ENCODE results near the gene ELMOD1.
"Not testable (repeated sequence)": the region's sequence is repeated elsewhere in the genome, so short reads cannot be mapped to it uniquely, and the experiment has no call there.

The ELMOD1 gene

DNA sequence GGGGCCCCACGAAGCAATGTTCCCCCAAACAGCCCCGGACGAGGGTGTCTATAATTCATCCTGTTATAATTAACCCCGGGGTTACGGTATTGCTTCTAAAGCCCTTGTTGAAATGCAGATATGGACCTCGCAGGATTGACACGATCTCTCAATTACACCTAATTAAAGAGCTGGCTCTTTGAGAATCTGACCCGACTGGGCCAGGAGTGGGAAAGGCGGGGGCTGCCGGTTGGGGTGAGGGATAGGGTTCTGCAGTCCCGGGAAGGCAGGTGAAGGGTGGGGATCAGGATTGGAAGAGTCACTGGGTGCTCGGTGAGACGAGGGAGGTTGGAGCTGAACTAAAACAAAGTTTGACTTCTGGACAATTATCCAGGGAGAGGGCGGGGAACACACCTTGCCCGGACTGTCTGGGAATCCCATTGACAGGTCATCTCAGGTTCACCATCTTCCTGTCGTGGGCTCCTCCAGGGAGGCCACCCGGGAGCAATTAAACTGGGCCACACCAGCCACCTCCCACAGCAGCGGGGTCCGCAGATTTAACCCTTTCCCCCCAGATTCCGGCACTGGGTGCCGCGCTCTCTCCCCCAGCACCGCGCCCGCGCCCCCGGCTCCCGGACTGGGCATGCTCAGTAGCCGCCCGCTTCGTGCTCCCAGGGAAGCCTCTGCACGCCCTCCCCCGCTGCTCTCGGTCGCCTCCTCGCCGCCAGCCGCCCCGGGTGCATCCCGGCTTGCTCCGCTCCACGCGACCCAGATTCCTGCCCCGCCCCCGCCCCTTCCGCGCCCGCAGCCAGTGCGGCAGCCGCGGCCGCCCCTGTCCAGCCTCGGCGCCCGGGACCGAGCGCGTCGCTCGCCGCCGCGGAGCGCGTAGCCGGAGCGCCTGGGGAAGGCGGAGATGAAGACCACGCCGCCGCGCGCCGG, at the start of gene ELMOD1:
TSS of gene ELMOD1 (plus strand) at position 688 of the 918 bp plus-strand sequence. CDS start 27,043 bp downstream, outside the sequence.
- DNase-seq: no peak

- peak; percentile 49 for DNase-seq
Observed at GRCh38 chr11:107545101-107545514, 45.8 kb upstream of the ELMOD1 start.

DNA sequence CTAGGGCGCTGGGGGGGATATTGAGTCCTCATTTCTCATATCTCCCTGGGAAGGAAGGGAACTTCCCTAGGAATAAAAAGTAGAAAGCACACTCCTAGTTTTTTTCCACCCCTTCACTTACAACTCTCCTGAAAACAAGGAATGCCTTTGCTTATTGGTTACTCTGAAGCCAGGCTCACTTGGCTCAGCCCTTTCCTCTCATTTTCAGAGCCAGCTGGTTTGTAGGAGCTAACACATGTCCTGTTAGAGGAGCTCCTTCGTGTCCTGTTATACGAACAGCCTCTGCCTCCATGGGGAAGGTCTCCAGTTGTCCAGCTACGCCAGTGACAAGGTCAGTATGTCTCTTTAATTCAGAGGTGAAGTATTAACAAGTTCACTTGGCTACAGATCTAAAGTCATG, 43.0 kb upstream of the ELMOD1 start:
- DNase-seq: no peak

- no peak for DNase-seq
Observed at GRCh38 chr11:107549253-107549953, 41.5 kb upstream of the ELMOD1 start.

- DNase-seq: no peak
Observed at GRCh38 chr11:107549954-107550285, 41.0 kb upstream of the ELMOD1 start.

- DNase-seq: no peak
Observed at GRCh38 chr11:107550304-107550703, 40.6 kb upstream of the ELMOD1 start.

- DNase-seq: no peak
Observed at GRCh38 chr11:107561688-107562087, 29.3 kb upstream of the ELMOD1 start.

GRCh38 chr11:107562647-107563208, 28.2 kb upstream of the ELMOD1 start:
- DNase-seq: no peak

GRCh38 chr11:107563702-107564101, 27.2 kb upstream of the ELMOD1 start:
- DNase-seq: no peak

- DNase-seq: no peak
Observed at GRCh38 chr11:107564877-107565218, 26.1 kb upstream of the ELMOD1 start.

DNA sequence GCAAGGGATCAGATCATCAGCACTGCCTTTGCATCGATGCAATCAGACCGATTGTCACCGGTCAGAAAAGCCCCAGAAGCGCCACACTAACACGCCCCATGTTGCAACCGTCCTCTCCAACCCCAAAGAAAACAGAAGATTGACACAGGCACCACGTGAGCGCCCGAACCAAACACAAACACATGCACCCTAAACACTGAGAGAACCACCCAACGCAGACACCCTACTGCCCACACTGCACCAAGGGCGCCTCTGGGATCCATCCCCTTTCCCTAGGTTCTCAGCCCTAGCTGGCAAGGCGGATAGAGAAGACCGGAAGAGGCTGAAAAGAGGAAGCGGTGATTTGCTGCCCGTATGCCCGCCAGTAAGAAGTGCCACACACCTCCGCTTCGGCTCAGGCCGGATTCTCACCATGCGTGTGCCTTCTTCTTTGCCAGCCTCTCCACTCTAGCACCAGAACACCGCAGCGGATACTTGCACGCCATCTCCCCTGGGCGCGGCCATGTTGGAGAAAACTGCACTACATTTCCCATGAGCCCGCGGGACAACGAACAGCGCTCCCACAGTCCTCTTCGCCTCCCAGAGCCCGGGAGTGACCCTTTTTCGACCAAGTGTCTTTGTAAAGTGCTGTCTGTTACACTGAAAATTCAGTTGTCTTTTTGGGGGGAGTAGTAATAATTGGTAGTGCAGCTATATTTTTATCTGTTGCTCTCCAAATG, 25.6 kb upstream of the ELMOD1 start, which contains the start of gene ALKBH8:
TSS of gene ALKBH8 (minus strand) at position 517 of the 719 bp plus-strand sequence. CDS start 4,842 bp downstream, outside the sequence.
- DNase-seq: peak; percentile 36

DNA sequence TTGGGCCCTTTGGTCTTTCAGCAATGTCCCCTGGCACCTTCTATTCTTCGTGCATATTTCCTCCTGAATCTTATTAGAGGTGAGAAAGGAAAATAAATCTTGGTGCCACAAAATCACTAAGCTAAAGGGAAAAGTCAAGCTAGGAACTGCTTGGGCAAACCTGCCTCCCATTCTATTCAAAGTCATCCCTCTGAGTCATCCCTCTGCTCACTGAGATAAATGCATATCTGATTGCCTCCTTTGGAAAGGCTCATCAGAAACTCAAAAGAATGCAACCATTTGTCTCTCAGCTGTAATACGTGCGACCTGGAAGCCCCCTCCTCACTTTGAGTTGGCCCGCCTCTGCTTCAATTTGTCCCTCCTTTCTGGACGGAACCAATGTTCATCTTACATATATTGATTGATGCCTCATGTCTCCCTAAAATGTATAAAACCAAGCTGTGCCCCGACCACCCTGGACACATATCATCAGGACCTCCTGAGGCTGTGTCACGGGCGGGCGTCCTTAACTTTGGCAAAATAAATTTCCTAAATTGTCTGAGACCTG, 24.9 kb upstream of the ELMOD1 start:
- not testable (repeated sequence) for DNase-seq

DNA sequence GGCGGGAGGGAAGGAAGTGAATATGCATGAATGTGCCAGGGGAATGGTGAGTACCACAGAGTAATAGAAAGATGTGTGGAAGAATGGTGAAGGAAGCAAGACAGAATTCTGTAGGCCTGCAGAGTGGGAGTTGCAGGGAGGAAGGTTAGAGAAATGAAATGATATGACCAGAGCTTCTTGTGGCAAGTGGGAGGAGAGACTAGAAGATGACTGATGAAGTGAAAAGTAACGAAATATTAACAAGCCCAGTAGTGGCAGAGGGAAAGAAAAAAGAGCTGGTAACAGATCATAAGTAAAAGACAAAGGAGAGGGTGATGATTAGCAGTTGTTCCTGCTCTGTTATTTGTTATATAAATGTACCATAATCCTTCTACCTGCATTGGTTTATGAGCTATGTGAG, 24.4 kb upstream of the ELMOD1 start:
- DNase-seq: no peak

DNA sequence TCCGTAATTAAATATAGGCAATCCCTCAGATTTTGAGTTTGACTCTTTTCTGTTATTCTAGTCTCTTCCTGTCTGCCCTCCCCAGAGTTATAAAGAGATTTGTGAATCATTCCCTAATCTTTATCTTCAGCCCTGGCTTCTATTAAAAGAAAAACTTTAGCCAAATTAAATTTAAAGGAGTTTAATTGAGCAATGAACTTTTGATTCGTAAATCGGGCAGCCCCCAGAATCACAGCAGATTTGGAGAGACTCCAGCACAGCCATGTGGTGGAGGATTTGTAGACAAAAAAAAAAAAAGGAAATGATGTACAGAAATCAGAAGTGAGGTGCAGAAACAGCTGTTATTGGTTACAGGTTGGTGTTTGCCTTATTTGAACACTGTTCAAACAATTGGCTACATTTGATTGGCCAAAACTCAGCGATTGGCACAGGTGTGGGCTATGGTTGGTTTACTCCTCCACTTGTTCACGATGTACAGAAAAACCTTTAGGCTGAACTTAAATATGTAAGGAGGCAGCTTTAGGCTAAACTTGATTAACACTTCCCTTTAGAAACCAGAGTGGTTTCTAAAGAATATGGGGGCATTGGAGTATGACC, 23.1 kb upstream of the ELMOD1 start:
- no peak for DNase-seq

GRCh38 chr11:107570015-107570414, 20.9 kb upstream of the ELMOD1 start:
- DNase-seq: no peak

DNA sequence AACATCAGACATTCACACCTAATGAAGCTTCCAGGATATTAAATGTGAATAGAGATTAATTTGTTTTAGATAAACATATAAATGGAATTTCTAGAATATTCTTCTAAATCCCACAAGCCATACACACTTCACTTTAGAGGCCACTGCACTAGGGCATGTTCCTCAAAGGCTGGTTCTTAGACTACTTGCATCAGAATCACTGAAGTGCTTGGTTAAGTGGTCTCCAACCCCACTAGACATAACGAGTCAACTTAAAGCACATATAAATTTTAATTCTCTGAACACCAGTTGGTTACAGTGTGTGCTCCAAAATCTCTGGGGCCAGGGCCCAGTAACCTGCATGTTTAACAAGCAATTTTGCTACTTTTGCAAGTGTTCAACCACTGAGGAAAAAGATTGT, 17.5 kb upstream of the ELMOD1 start:
- DNase-seq: no peak

GRCh38 chr11:107576497-107577345, 14.2 kb upstream of the ELMOD1 start:
- DNase-seq: not testable (repeated sequence)

- no peak for DNase-seq
Observed at GRCh38 chr11:107577346-107577711, 13.6 kb upstream of the ELMOD1 start.

DNA sequence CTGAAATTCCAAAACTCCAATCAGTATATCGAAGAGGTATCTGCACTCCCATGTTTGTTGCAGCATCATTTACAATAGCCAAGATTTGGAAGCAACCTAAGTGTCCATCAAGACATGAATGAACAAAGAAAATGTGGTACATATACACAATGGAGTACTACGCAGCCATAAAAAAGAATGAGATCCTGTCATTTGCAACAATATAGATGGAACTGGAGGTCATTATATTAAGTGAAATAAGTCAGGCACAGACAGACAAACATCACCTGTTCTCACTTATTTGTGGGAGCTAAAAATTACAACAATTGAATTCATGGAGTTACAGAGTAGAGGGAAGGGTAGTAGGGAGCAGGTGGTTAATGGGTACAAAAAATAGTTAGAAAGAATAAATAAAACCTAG, 11.8 kb upstream of the ELMOD1 start:
- DNase-seq: not testable (repeated sequence)

DNA sequence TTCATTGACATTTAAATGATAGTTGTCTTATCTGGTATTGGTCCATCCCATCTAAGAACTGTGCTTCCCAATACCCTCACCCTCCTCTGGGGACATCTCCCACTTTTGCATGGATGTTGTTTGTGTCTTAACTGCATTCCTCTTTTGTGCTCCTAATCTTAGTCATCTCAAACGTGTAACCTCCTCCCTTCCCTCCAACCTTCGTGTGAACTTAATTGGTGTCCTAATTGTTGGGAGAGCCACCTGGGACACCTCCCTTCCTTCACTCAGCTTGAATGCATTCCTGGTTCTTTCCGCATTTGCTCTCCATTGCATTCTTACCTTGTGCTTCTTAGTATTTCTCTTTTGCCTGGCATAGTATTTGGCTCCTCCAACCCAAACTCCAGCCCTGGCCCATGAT, 9.8 kb upstream of the ELMOD1 start:
- no peak for DNase-seq

DNA sequence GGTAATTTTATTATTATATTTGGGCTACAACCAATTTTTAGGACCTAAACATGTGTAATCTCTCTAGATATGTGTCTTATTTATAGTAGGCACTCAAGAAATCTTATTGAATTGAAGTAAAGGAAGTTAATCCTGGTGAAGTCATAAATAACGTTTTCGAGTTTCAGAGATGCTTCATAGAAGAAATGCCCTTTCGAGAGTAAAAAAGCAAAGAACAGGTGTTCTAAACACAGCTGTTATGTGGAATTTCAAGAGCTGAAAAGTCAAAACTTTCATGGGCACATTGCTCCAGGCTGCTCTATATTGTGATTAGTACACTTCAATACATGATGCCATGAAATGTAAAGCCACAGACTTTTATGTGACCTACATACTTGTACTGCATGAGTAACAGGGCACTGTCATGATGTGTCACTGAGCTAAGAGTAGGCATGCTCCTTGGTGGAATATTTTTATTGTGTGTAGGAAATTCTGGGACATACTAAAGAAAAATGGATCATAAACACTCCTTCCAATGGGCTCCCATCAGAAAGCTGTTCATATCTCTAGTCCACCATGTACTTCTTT, 7.2 kb upstream of the ELMOD1 start:
- DNase-seq: no peak
